HEK293 (cell line): ENCODE data around the gene PRR19.

ENCODE experiments used
- RBAK ChIP-seq: fragments of 450-650 bp; formaldehyde crosslinking; IDR thresholded peaks from 2 replicates; pipeline ENCODE4 v1.5.1; 2016; ENCODE audit warnings: missing biosample characterization, missing genetic modification characterization
- YY1 ChIP-seq: fragments of 450-650 bp; formaldehyde crosslinking; IDR thresholded peaks from 2 replicates; pipeline ENCODE4 v1.5.1; 2018; ENCODE audit warnings: missing biosample characterization, missing genetic modification characterization
- ZNF302 ChIP-seq: fragments of 450-650 bp; formaldehyde crosslinking; IDR thresholded peaks from 2 replicates; pipeline ENCODE4 v1.5.1; 2016; ENCODE audit warnings: missing biosample characterization, missing genetic modification characterization, low read depth
- TF ChIP-seq, protein P1 (sequence below): fragments of 450-650 bp; formaldehyde crosslinking; IDR thresholded peaks from 2 replicates; pipeline ENCODE4 v1.5.1; 2016; ENCODE audit warnings: missing biosample characterization, missing genetic modification characterization

DNA sequence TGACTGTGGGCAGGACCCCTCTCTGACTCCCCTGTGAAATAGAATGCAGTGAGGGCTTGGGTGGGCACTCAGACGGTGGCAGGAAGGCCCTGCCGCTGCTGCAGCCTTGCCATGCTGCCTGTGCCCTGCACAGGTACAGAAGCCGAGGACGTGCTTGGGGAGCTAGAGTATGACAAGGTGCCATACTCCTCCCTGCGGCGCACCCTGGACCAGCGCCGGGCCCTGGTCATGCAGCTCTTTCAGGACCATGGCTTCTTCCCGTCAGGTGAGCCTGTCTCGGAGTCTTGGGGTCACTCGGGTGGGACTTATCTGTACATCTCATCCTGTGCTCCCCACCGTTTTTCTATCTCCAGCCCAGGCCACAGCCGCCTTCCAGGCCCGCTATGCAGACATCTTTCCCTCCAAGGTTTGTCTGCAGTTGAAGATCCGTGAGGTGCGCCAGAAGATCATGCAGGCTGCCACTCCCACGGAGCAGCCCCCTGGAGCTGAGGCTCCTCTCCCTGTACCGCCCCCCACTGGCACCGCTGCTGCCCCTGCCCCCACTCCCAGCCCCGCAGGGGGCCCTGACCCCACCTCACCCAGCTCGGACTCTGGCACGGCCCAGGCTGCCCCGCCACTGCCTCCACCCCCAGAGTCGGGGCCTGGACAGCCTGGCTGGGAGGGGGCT lies 7.3 kb upstream of the PRR19 start:
- TF ChIP-seq RBAK (tag by site-specific recombination) (no peak), ZNF302 (no peak), YY1 (tag by site-specific recombination) (no peak)
- TF ChIP-seq, protein P1, sequence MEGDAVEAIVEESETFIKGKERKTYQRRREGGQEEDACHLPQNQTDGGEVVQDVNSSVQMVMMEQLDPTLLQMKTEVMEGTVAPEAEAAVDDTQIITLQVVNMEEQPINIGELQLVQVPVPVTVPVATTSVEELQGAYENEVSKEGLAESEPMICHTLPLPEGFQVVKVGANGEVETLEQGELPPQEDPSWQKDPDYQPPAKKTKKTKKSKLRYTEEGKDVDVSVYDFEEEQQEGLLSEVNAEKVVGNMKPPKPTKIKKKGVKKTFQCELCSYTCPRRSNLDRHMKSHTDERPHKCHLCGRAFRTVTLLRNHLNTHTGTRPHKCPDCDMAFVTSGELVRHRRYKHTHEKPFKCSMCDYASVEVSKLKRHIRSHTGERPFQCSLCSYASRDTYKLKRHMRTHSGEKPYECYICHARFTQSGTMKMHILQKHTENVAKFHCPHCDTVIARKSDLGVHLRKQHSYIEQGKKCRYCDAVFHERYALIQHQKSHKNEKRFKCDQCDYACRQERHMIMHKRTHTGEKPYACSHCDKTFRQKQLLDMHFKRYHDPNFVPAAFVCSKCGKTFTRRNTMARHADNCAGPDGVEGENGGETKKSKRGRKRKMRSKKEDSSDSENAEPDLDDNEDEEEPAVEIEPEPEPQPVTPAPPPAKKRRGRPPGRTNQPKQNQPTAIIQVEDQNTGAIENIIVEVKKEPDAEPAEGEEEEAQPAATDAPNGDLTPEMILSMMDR (tag by site-specific recombination) = no peak
